Astrocyte (in vitro differentiated cells and primary cell): Measurements from ENCODE around the gene DDX23. TPM values are rescaled to one million over a fixed set of nuclear protein-coding genes. Genes with fewer than 3 reads are reported as not detected.
A peak's percentile ranks its signal among the peaks of the same experiment; 100 is the strongest.

Experiments
- DNase-seq: peaks from one replicate; pipeline ENCODE4 v3.0.0-alpha.2; 2010; ENCODE audit warnings: low read depth
- FAIRE-seq: peaks from 2 replicates; lab custom pipeline; 2011; peaks lifted over from hg19 to GRCh38; lab: Jason Lieb, UNC
- H2AFZ ChIP-seq: 2 replicates; pipeline ENCODE4 v1.6.0; 2012; ENCODE audit warnings: low read depth, low read length, inconsistent platforms
- H3K27ac ChIP-seq: 2 replicates; pipeline ENCODE4 v1.5.1; 2011; ENCODE audit warnings: low read depth, low read length, inconsistent platforms
- H3K27me3 ChIP-seq: 2 replicates; pipeline ENCODE4 v1.6.0; 2011; ENCODE audit warnings: low read length, inconsistent platforms; ENCODE audit not compliant: insufficient read depth
- H3K36me3 ChIP-seq: 2 replicates; pipeline ENCODE4 v1.5.1; 2011; ENCODE audit warnings: low read length, inconsistent platforms; ENCODE audit not compliant: insufficient read depth
- H3K4me1 ChIP-seq: 2 replicates; pipeline ENCODE4 v1.5.1; 2011; ENCODE audit warnings: low read length, inconsistent platforms; ENCODE audit not compliant: insufficient read depth
- H3K4me2 ChIP-seq: 2 replicates; pipeline ENCODE4 v1.6.0; 2012; ENCODE audit warnings: low read length, inconsistent platforms
- H3K4me3 ChIP-seq: 2 replicates; pipeline ENCODE4 v1.5.1; 2011; ENCODE audit warnings: low read depth, mild to moderate bottlenecking, low read length, inconsistent platforms; ENCODE audit not compliant: insufficient read depth
- H3K79me2 ChIP-seq: 2 replicates; pipeline ENCODE4 v1.6.0; 2012; ENCODE audit warnings: mild to moderate bottlenecking, low read length, inconsistent platforms; ENCODE audit not compliant: insufficient read depth
- H3K9ac ChIP-seq: 2 replicates; pipeline ENCODE4 v1.6.0; 2012; ENCODE audit warnings: mild to moderate bottlenecking, low read length, inconsistent platforms
- H3K9me3 ChIP-seq: 2 replicates; pipeline ENCODE4 v1.5.1; 2012; ENCODE audit warnings: low read depth, mild to moderate bottlenecking, low read length, inconsistent platforms; ENCODE audit not compliant: insufficient read depth
- H4K20me1 ChIP-seq: 2 replicates; pipeline ENCODE4 v1.6.0; 2012; ENCODE audit warnings: low read length, inconsistent platforms; ENCODE audit not compliant: insufficient read depth
- H3K27ac Mint-ChIP-seq: one replicate; pipeline ENCODE4 v1.8.0; 2021; ENCODE audit warnings: mild to moderate bottlenecking, mixed read lengths; ENCODE audit not compliant: unreplicated experiment
- H3K27me3 Mint-ChIP-seq: one replicate; pipeline ENCODE4 v1.8.0; 2021; ENCODE audit warnings: low read depth, mixed read lengths; ENCODE audit not compliant: unreplicated experiment
- H3K36me3 Mint-ChIP-seq: one replicate; pipeline ENCODE4 v1.8.0; 2021; ENCODE audit warnings: low read depth, mixed read lengths; ENCODE audit not compliant: unreplicated experiment
- H3K4me1 Mint-ChIP-seq: one replicate; pipeline ENCODE4 v1.8.0; 2021; ENCODE audit warnings: low read depth, mixed read lengths; ENCODE audit not compliant: unreplicated experiment
- H3K4me3 Mint-ChIP-seq: one replicate; pipeline ENCODE4 v1.8.0; 2021; ENCODE audit warnings: mild to moderate bottlenecking, moderate library complexity, mixed read lengths; ENCODE audit not compliant: unreplicated experiment
- H3K9me3 Mint-ChIP-seq: one replicate; pipeline ENCODE4 v1.8.0; 2021; ENCODE audit warnings: mild to moderate bottlenecking, mixed read lengths; ENCODE audit not compliant: unreplicated experiment
- EZH2 ChIP-seq: IDR thresholded peaks from 2 replicates; pipeline ENCODE4 v1.6.1; 2012; ENCODE audit warnings: mild to moderate bottlenecking, low read length, inconsistent platforms; ENCODE audit not compliant: insufficient read depth
- total RNA-seq: library from RNA; stranded (reverse); gene quantifications from 2 replicates; pipeline ENCODE4 v1.2.1, GENCODE V29; 2021
- TF ChIP-seq, protein P1 (sequence below): IDR thresholded peaks from 2 replicates; pipeline ENCODE4 v1.5.1; 2011; ENCODE audit warnings: low read depth, mild to moderate bottlenecking, inconsistent platforms, low read length, moderate library complexity; ENCODE audit not compliant: insufficient read depth

The DDX23 gene
- total RNA-seq, 1 donor from 2014 or later = 77.1 TPM

DNA sequence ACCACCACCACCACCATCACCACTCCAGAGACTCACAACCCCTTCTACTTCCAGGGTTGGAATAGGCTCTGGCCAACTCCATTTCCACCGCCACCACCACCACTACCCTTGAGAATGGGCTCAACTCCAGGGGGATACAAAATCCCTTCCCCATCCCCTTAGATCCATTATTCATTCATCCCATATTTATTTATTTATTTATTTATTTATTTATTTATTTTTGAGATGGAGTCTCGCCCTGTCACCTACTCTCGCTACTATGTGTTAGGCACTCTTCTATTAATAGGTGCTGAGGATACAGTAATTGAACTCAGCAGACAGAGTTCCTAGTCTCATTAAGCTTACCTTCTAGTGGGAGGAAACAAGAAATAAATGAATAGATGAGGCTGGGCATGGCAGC, 58.3 kb downstream of the DDX23 start:
- Mint-ChIP-seq H3K27ac (no peak overlapping the region), H3K4me3 (no peak overlapping the region), H3K9me3 (no peaks in the 10 kb centered on the region), H3K4me1 (peaks cover 15% of the 10 kb centered on the region), H3K27me3 (peaks cover 5% of the 10 kb centered on the region), H3K36me3 (no peaks in the 10 kb centered on the region)
- Histone ChIP-seq H3K9ac (no peak overlapping the region), H3K4me2 (no peak overlapping the region), H2AFZ (no peak overlapping the region), H3K9me3 (no peaks in the 10 kb centered on the region), H3K4me3 (no peak overlapping the region), H3K27ac (no peak overlapping the region), H3K27me3 (no peaks in the 10 kb centered on the region), H3K36me3 (no peaks in the 10 kb centered on the region), H3K4me1 (no peaks in the 10 kb centered on the region), H3K79me2 (peaks cover 3% of the 10 kb centered on the region), H4K20me1 (no peaks in the 10 kb centered on the region)
- DNase-seq (no peak), FAIRE-seq (no peak)
- TF ChIP-seq EZH2 = no peak
- TF ChIP-seq, protein P1, sequence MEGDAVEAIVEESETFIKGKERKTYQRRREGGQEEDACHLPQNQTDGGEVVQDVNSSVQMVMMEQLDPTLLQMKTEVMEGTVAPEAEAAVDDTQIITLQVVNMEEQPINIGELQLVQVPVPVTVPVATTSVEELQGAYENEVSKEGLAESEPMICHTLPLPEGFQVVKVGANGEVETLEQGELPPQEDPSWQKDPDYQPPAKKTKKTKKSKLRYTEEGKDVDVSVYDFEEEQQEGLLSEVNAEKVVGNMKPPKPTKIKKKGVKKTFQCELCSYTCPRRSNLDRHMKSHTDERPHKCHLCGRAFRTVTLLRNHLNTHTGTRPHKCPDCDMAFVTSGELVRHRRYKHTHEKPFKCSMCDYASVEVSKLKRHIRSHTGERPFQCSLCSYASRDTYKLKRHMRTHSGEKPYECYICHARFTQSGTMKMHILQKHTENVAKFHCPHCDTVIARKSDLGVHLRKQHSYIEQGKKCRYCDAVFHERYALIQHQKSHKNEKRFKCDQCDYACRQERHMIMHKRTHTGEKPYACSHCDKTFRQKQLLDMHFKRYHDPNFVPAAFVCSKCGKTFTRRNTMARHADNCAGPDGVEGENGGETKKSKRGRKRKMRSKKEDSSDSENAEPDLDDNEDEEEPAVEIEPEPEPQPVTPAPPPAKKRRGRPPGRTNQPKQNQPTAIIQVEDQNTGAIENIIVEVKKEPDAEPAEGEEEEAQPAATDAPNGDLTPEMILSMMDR = no peak

DNA sequence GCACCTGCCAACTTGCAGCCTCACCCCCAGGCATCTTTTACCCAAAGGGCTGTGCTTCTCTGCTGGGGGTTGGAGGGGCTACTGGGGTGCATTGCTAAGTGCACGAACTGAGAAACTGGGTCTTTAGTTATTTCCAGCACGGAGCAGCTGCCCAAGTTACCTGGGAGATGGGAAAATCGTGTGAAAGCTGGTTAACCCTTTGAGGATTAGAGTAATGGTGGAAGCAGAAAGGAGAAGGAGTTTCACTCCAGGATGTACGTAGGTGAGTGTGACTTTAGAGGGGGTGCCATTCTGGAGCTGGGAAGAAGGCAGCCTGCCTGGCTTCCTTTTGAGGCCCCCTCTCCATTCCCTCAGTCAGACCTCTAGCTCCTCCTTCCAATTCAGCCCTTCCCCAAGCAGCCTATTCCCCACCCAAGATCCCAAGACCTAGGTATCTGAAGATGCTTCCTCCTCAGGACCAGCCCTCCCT, 62.1 kb downstream of the DDX23 start:
- Histone ChIP-seq H3K9ac (no peak overlapping the region), H3K4me3 (peak overlapping the region; percentile 10), H3K79me2 (peaks cover 39% of the 10 kb centered on the region), H3K27me3 (no peaks in the 10 kb centered on the region), H3K4me1 (peaks cover 13% of the 10 kb centered on the region), H2AFZ (peak overlapping the region; percentile 13), H3K27ac (no peak overlapping the region), H3K36me3 (no peaks in the 10 kb centered on the region), H4K20me1 (peaks cover 28% of the 10 kb centered on the region), H3K9me3 (no peaks in the 10 kb centered on the region), H3K4me2 (peak overlapping the region; percentile 91)
- TF ChIP-seq, protein P1 = no peak
- no peak for TF ChIP-seq EZH2
- Mint-ChIP-seq H3K27ac (no peak overlapping the region), H3K27me3 (peaks cover 5% of the 10 kb centered on the region), H3K4me3 (peak overlapping the region; percentile 77), H3K9me3 (no peaks in the 10 kb centered on the region), H3K4me1 (peaks cover 10% of the 10 kb centered on the region), H3K36me3 (no peaks in the 10 kb centered on the region)
- DNase-seq (no peak), FAIRE-seq (no peak)

DNA sequence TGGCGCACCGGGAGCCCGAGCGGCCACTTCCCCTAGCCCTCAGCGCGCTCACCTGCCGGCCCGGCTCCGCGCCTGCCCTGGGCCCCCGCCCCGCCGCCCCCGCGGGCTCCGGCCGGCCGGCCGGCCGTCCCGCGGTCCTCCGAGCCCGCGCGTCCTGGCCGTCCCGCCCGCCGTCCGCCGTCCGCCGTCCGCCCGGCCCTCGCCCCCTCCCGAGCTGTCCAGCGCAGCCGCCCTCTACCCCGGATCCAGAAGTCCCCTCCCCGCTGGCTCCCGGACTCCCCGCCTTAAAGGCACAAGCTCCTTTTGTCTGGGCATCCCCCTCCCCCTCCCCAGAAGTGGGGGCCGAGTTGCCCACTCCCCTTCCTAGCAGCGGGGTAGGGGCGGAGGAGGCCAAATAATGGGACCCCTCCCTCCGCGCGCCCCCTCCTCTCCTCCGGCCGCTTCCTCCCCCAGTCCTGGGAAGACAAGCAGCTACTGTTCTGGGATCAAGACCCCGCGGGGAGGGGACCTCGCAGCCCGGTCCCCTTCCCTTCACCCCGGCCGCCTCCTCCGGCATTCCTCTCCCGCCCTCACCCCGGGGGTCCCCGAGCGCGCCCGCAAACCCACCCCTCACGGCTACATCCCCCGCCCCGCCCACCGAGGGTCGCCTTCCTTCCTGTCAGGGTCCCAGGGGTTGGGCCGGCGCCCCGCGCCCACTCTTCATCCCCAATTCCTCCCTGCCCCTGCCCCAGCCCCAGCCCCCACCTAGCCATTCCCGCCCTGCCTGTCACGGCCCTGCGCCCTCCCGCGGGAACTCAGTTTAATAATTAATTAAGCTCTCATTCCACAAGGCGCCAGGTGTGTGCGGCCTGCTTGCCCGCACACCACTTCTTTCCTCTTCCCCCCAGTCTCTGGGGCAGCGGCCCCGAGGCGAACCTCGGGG, 62.8 kb downstream of the DDX23 start, which contains the start of gene ADCY6:
ADCY6 (minus strand) TSS at position 236 of the 922 bp plus-strand sequence. CDS start 5,655 bp downstream, outside the sequence.
- no peak for FAIRE-seq

More for the DNA sequence above, 62.8 kb downstream of the DDX23 start, which contains the start of gene ADCY6:
- no peaks in the 10 kb centered on the region for H3K9me3 Mint-ChIP-seq
- Histone ChIP-seq H2AFZ (peak within 1 kb of the TSS; percentile 84), H3K79me2 (peaks cover 45% of the 10 kb centered on the region), H3K4me3 (peak within 1 kb of the TSS; percentile 69), H3K4me2 (peak within 1 kb of the TSS; percentile 91), H4K20me1 (peaks cover 32% of the 10 kb centered on the region), H3K27ac (peak within 1 kb of the TSS; percentile 50), H3K9me3 (no peaks in the 10 kb centered on the region), H3K9ac (peak within 1 kb of the TSS; percentile 86), H3K36me3 (no peaks in the 10 kb centered on the region), H3K4me1 (peaks cover 13% of the 10 kb centered on the region), H3K27me3 (no peaks in the 10 kb centered on the region)
- DNase-seq = peak; percentile 65
- peaks cover 5% of the 10 kb centered on the region for H3K27me3 Mint-ChIP-seq
- TF ChIP-seq EZH2 = no peak
- TF ChIP-seq, protein P1 = no peak
- H3K27ac Mint-ChIP-seq = peak within 1 kb of the TSS; percentile 41
- H3K4me1 Mint-ChIP-seq = peaks cover 8% of the 10 kb centered on the region
- peak within 1 kb of the TSS; percentile 94 for H3K4me3 Mint-ChIP-seq
- no peaks in the 10 kb centered on the region for H3K36me3 Mint-ChIP-seq
